MM.1S (cell line): ENCODE results near the gene CCDC43.

Experiments used
- CTCF ChIP-seq: fragments of 300-600 bp; sonication (generic); IDR thresholded peaks from 2 replicates; pipeline ENCODE4 v1.5.1; 2016; ENCODE audit warnings: antibody characterized with exemption, low read length, mixed read lengths
- EZH2 ChIP-seq: fragments of 300-600 bp; sonication (generic); optimal IDR thresholded peaks from 2 replicates; pipeline ENCODE3; 2017; ENCODE audit warnings: low read depth, mild to moderate bottlenecking, antibody characterized with exemption, low read length, mixed read lengths

GRCh38 chr17:44645341-44645740 lies 44.2 kb downstream of the CCDC43 start:
- TF ChIP-seq EZH2 (no peak), CTCF (no peak)
